Prostate gland (tissue), 2 donors: Measurements from ENCODE around the gene BCOR. TPM values are rescaled to one million over a fixed set of nuclear protein-coding genes. Genes with fewer than 3 reads are reported as not detected.

ENCODE experiments used
- DNase-seq: peaks from one replicate; pipeline ENCODE4 v3.0.0-alpha.2; 2019; ENCODE audit warnings: low spot score
- H3K27ac ChIP-seq, 2 donors: fragments of 200-600 bp; sonication (generic); 2 replicates each; pipeline ENCODE4 v1.5.1; 2017 to 2019
- H3K27me3 ChIP-seq: fragments of 200-600 bp; sonication (generic); replicated peaks from 2 replicates; pipeline ENCODE4 v1.5.1; 2019; ENCODE audit not compliant: insufficient read depth
- H3K36me3 ChIP-seq, 2 donors: fragments of 200-600 bp; sonication (generic); 1 replicate in 1 of 2; 2 replicates in 1 of 2; pipeline versions ENCODE4 v1.5.1 to v1.8.1; 2017 to 2019
- H3K4me1 ChIP-seq: fragments of 200-600 bp; sonication (generic); replicated peaks from 2 replicates; pipeline ENCODE4 v1.5.1; 2019
- H3K4me3 ChIP-seq, 2 donors: fragments of 200-600 bp; sonication (generic); 2 replicates each; pipeline ENCODE4 v1.5.1; 2017 to 2019
- H3K9me3 ChIP-seq: fragments of 200-600 bp; sonication (generic); 2 replicates; pipeline ENCODE4 v1.5.1; 2017
- POLR2A ChIP-seq: fragments of 450-650 bp; IDR thresholded peaks from one replicate; pipeline ENCODE4 v1.6.1; 2016; ENCODE audit warnings: antibody characterized with exemption, mild to moderate bottlenecking
- POLR2AphosphoS5 ChIP-seq: sonication (generic); formaldehyde crosslinking; IDR thresholded peaks from one replicate; pipeline ENCODE4 v1.6.1; 2017; ENCODE audit warnings: antibody characterized with exemption
- WGBS: methylation state at CpG from one replicate; pipeline ENCODE4 v1.1.5; 2018; 5-methylcytosine and 5-hydroxymethylcytosine counted together
- intact Hi-C: fragments of 100-400 bp; cut with DNase I; formaldehyde crosslinking; loops from one replicate; pipeline ENCODE4 v1.14.2; 2022
- total RNA-seq, 2 donors: library from RNA; depleted of rRNA; stranded (reverse); fragments of >200 nt; gene quantifications; one replicate each; pipeline ENCODE4 v1.1.0, GENCODE V29; 2016
- TF ChIP-seq, protein P1 (sequence below), 4 experiments: fragments of 200-600 bp in 2 of 4; fragments of 450-650 bp in 2 of 4; sonication (generic) in 2 of 4; IDR thresholded peaks; 1 replicate in 3 of 4; 2 replicates in 1 of 4; pipeline ENCODE4 v1.5.1; 2016 to 2019; ENCODE audit warnings: antibody characterized with exemption in 4 of 4, mild to moderate bottlenecking in 2 of 4, moderate library complexity in 2 of 4

Gene BCOR
- total RNA-seq, 2 donors from 2014 or later, result 56.2 to 70.8 TPM

DNA sequence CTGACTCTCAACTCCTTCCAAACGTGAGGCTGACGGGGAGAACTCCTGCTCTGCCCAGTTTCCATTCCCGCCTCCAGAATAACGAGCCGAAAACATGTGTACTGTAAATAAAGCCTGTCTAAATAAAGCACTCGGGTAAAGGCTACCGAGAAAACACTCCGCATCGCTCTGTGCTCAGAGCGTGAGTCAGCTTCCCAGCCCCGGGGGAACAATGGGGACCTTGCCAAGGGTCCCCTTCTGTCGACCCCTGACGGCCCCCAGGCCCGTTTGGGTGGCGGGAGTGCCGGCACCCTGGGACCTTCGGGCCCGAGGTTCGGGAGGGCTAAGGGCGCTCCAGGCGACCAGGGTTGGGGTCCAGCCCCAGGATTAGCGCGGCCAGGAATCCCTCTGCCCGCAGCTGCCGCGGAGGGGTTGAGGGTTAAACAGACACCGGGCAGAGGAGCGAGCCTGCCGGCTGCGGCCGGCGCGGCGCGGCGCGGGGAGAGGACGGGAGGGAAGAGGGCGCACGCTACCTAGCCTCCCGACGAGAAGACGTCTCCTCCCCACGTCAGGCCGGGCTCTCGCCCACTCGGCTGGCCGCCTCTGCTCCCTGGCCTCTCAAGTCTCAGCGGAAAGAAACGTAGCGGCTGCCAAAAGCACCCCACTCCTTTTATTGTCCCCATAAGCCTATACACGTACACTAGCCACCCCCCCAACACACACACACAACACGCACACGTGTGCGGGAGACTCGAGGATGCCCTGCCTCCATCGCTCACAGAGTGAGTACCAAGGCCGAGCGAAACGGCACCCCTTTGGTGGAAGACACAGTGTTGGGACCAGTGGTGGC lies 85.5 kb downstream of the BCOR start:
- Histone ChIP-seq H3K36me3 (no peaks in the 10 kb centered on the region), H3K27me3 (no peaks in the 10 kb centered on the region), H3K4me1 (no peaks in the 10 kb centered on the region), H3K4me3 (no peak overlapping the region), H3K9me3 (no peaks in the 10 kb centered on the region), H3K27ac (peak overlapping the region; percentile 87 to 90)
- DNase-seq, result peak; percentile 55
- intact Hi-C loops, result loop anchor here (2.0 to 10.0 kb wide), 4 partner anchors 75 to 277 kb away; no protein-coding TSS in a partner anchor
- TF ChIP-seq, protein P1, sequence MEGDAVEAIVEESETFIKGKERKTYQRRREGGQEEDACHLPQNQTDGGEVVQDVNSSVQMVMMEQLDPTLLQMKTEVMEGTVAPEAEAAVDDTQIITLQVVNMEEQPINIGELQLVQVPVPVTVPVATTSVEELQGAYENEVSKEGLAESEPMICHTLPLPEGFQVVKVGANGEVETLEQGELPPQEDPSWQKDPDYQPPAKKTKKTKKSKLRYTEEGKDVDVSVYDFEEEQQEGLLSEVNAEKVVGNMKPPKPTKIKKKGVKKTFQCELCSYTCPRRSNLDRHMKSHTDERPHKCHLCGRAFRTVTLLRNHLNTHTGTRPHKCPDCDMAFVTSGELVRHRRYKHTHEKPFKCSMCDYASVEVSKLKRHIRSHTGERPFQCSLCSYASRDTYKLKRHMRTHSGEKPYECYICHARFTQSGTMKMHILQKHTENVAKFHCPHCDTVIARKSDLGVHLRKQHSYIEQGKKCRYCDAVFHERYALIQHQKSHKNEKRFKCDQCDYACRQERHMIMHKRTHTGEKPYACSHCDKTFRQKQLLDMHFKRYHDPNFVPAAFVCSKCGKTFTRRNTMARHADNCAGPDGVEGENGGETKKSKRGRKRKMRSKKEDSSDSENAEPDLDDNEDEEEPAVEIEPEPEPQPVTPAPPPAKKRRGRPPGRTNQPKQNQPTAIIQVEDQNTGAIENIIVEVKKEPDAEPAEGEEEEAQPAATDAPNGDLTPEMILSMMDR (IDR thresholded peaks at IDR 0.05), result no peak
- TF ChIP-seq POLR2A, result no peak
- peak; percentile 73 for TF ChIP-seq POLR2AphosphoS5
- WGBS, result 5% methylated on average over 43 of the region's 60 CpGs

DNA sequence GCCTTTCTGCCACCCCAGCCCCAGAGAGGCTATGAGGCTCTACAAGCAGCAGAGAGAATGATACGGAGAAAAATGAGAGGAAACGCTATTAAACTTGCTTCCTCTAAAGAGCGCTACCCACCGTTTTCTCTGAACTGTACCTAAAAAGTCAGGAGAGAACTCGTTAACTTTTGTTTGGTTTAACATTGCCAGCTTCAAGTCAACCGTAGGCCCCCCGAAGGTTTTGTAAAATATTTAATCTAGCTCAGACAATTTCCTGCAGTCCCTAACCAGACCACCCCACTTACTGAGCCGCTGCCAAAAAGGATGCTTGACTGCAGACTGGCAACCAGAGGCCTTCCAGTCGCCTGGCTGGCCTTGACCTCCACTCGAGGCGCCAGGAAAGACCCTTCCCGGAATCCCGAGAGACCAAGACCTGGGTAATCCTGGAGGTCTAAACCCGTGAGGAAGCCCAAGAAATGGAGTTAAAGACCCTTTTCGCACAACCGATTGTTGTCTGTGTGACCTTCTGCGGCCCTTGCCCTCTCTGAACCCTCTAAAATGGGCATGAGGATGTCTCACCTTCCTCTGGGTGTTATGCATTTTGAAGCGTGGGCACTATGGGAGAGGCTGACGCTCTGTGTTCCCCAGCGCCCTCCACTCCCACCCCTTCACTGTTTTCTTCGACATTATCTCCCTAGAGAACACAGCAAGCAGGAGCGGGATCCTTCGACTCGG lies 86.3 kb downstream of the BCOR start:
- Histone ChIP-seq H3K4me3 (no peak overlapping the region), H3K27ac (peak overlapping the region; percentile 87 to 90), H3K9me3 (no peaks in the 10 kb centered on the region), H3K27me3 (no peaks in the 10 kb centered on the region), H3K36me3 (no peaks in the 10 kb centered on the region), H3K4me1 (no peaks in the 10 kb centered on the region)
- WGBS, result 57% methylated on average over 18 of the region's 24 CpGs
- intact Hi-C loops, result loop anchor here (2.0 to 10.0 kb wide), 4 partner anchors 76 to 277 kb away; no protein-coding TSS in a partner anchor
- TF ChIP-seq POLR2AphosphoS5, result no peak
- no peak for TF ChIP-seq POLR2A
- TF ChIP-seq, protein P1 (IDR thresholded peaks at IDR 0.05), result no peak
- no peak for DNase-seq

DNA sequence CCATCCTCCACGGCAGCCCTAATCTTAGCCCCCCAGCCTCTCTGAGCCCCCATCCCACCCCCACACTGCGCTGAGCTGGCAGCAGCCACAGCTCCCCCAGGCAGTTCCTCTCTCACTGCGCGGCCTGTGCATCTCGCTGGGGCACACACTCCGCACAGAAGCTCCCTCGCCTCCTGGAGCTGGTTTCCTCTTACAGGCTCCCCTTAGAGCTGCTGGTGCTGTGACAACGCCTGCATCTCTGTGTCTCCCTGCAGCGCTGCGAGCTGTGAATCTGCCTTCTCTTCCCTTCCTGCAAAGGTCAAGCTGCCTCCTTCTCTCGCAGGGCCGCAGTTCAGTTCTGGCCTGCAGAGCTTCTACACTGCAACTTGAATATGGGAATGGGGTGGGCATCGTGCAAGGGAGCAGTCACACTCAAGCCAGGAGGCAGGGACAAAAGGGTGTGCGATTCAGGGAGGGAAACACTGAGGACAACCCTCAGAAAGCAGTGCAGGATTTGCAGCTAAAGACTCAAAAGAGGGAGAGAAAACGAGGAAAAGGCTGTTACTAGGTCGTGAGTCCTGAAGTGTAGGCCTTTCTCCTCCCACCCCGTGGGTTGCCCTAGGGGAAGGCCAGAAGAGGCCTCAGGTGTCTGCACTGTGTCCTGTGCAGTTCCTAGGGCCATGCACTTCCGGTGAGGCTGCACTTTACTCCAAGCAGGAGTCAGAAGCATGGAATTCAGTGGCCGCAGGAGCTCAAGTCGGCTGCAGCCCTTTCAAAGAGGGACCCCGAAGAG lies 87.0 kb downstream of the BCOR start:
- no peak for TF ChIP-seq POLR2AphosphoS5
- TF ChIP-seq POLR2A, result no peak
- TF ChIP-seq, protein P1 (IDR thresholded peaks at IDR 0.05), result no peak
- no peaks in the 10 kb centered on the region for H3K36me3 ChIP-seq
- no peaks in the 10 kb centered on the region for H3K27me3 ChIP-seq
- DNase-seq, result no peak
- no peaks in the 10 kb centered on the region for H3K9me3 ChIP-seq
- 92% methylated on average over 20 of the region's 21 CpGs for whole genome bisulfite sequencing
- no peak overlapping the region for H3K27ac ChIP-seq
- no peak overlapping the region for H3K4me3 ChIP-seq
- intact Hi-C loops, result loop anchor here (5.0 to 10.0 kb wide), 3 partner anchors 77 to 276 kb away; no protein-coding TSS in a partner anchor
- no peaks in the 10 kb centered on the region for H3K4me1 ChIP-seq

DNA sequence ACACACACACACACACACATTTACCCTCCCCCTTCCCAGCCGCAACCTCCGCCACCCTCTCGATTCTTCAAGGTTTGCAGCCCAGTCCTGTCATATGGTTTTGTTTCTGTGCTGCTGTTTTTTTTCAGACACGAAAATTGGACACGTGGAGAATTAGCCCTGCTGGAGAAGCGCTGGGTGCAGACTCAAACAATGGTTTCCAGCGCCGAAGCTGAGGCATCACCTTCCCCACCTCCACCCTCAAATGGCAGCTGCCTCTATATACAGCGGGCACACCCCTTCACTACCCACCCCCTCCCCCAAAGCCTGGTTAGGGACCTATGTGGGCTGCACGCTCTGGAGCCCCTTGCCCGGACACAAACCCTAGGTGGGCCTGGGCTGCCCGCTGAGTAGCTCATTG lies 87.9 kb downstream of the BCOR start:
- DNase-seq, result no peak
- Histone ChIP-seq H3K27me3 (no peaks in the 10 kb centered on the region), H3K9me3 (no peaks in the 10 kb centered on the region), H3K4me3 (no peak overlapping the region), H3K4me1 (no peaks in the 10 kb centered on the region), H3K27ac (no peak overlapping the region), H3K36me3 (no peaks in the 10 kb centered on the region)
- TF ChIP-seq POLR2AphosphoS5, result no peak
- no peak for TF ChIP-seq POLR2A
- TF ChIP-seq, protein P1 (IDR thresholded peaks at IDR 0.05), result no peak
- WGBS, result 87% methylated on average over 11 of the region's 12 CpGs
- intact Hi-C loops, result loop anchor here (5.0 to 10.0 kb wide), 3 partner anchors 77 to 275 kb away; no protein-coding TSS in a partner anchor
